ENCODE results near the gene RHCE.

DNA sequence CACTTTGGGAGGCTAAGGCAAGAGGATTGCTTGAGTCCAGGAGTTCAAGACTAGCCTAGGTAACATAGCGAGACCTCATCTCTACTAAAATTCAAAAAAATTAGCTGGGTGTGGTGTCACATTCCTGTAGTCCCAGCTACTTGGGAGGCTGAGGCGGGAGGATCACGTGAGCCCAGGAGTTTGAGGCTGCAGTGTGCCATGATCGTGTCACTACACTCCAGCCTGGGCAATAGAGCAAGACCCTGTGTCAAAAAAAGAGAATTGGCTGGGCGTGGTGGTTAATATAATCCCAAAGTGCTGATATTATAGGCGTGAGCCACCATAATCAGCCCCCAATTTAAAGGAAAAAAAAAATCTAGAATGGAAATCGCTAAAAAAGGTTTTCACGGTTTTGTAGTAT lies 17.0 kb upstream of the RHCE start:
- TF ChIP-seq TAF1 (IDR thresholded peaks at IDR 0.05; ENCODE audit: low read depth, low read length): no peak
- no peak for TF ChIP-seq POLR2A (IDR thresholded peaks at IDR 0.05; ENCODE audit: low read depth, low read length)
- no peak for TF ChIP-seq POLR2AphosphoS5 (IDR thresholded peaks at IDR 0.05; ENCODE audit: low read depth, low read length)
- TF ChIP-seq PAX5 (IDR thresholded peaks at IDR 0.05; ENCODE audit: insufficient read depth, low read length, severe bottlenecking): no peak
- no peak for TF ChIP-seq SPI1 (IDR thresholded peaks at IDR 0.05; ENCODE audit: low read depth, low read length)

All from GM12891 (cell line).